K562 (cell line): Measurements from ENCODE around the gene RALGAPA2. TPM values are rescaled to one million over a fixed set of nuclear protein-coding genes. Genes with fewer than 3 reads are reported as not detected.

Experiments
- ATAC-seq: fragments of 200-7000 bp; cut with Tn5 transposase; 3 replicates; pipeline ENCODE4 v1.9.1; 2020; ENCODE audit warnings: moderate library complexity
- BruUV-seq: library from RNA; stranded (reverse); fragments of 400-500 nt; replicated peaks from 2 replicates; lab custom pipeline; 2021; lab: Mats Ljungman, UMichigan
- CTCF ChIA-PET: fragments of 300-600 bp; formaldehyde crosslinking; extraction: SDS; loops from one replicate; lab custom pipeline; 2021; ENCODE audit warnings: low intra/inter-chr PET ratio; lab: Yijun Ruan, JAX
- POLR2A ChIA-PET: fragments of 300-600, 350-650 bp; sonication (Branson Sonifier 250); formaldehyde crosslinking; extraction: SDS; loops from one replicate; lab custom pipeline; 2021; ENCODE audit warnings: antibody characterized with exemption, inconsistent platforms; lab: Yijun Ruan, JAX
- DNase-seq, 4 experiments: peaks; one replicate each; pipeline versions ENCODE4 v3.0.0 to v3.0.0-alpha.2; 2011 to 2018; ENCODE audit warnings: low spot score in 3 of 4, mixed read lengths in 3 of 4; ENCODE audit errors: extremely low read depth in 1 of 4
- FAIRE-seq: peaks from 2 replicates; lab custom pipeline; 2011; peaks lifted over from hg19 to GRCh38; lab: Jason Lieb, UNC
- H2AFZ ChIP-seq: 2 replicates; pipeline ENCODE4 v1.6.0; 2011; ENCODE audit warnings: low read depth, low read length, control low read depth, inconsistent platforms
- H3K27ac ChIP-seq: fragments of 200-600 bp; 3 replicates; pipeline ENCODE4 v1.8.0; 2011; ENCODE audit warnings: low read depth, mild to moderate bottlenecking, control low read depth, inconsistent platforms, low read length, moderate library complexity, mixed read lengths; ENCODE audit errors: extremely low read depth
- H3K27me3 ChIP-seq, 2 experiments: fragments of 300-600 bp in 1 of 2; 2 replicates in 1 of 2; 3 replicates in 1 of 2; pipeline versions ENCODE4 v1.6.0 to v1.8.0; 2011; ENCODE audit warnings: inconsistent platforms in 2 of 2, low read length in 2 of 2, mild to moderate bottlenecking in 1 of 2, mixed read lengths in 1 of 2, moderate library complexity in 1 of 2; ENCODE audit not compliant: control insufficient read depth in 2 of 2, insufficient read depth in 2 of 2
- H3K36me3 ChIP-seq: fragments of 300-600 bp; 3 replicates; pipeline ENCODE4 v1.8.0; 2011; ENCODE audit warnings: mild to moderate bottlenecking, low read length, inconsistent platforms; ENCODE audit not compliant: control insufficient read depth, insufficient read depth
- H3K4me1 ChIP-seq, 2 experiments: fragments of 200-600 bp in 1 of 2; replicated peaks in 1 of 2; 2 replicates in 1 of 2; 3 replicates in 1 of 2; pipeline versions ENCODE4 v1.5.1 to v1.8.0; 2011; ENCODE audit warnings: inconsistent platforms in 2 of 2, low read length in 2 of 2, mild to moderate bottlenecking in 1 of 2, mixed read lengths in 1 of 2, moderate library complexity in 1 of 2; ENCODE audit not compliant: control insufficient read depth in 2 of 2, insufficient read depth in 2 of 2
- H3K4me2 ChIP-seq: 2 replicates; pipeline ENCODE4 v1.6.1; 2011; ENCODE audit warnings: low read length, control low read depth, inconsistent platforms, mixed read lengths; ENCODE audit not compliant: insufficient read depth
- H3K4me3 ChIP-seq: fragments of 200-600 bp; sonication (generic), shearing (Covaris generic); 2 replicates; pipeline ENCODE4 v1.5.1; 2016; ENCODE audit warnings: control low read depth, inconsistent platforms
- H3K79me2 ChIP-seq: fragments of 200-600 bp; 3 replicates; pipeline ENCODE4 v1.8.0; 2011; ENCODE audit warnings: low read length, inconsistent platforms; ENCODE audit not compliant: control insufficient read depth, insufficient read depth
- H3K9ac ChIP-seq, 2 experiments: 2 replicates each; pipeline versions ENCODE4 v1.6.0 to v1.6.1; 2011; ENCODE audit warnings: low read depth in 2 of 2, low read length in 2 of 2, control low read depth in 1 of 2, inconsistent platforms in 1 of 2, mild to moderate bottlenecking in 1 of 2, mixed read lengths in 1 of 2; ENCODE audit not compliant: insufficient read depth in 1 of 2
- H3K9me1 ChIP-seq: one replicate; pipeline ENCODE4 v1.6.0; 2011; ENCODE audit warnings: inconsistent platforms, mild to moderate bottlenecking, low read length, moderate library complexity; ENCODE audit not compliant: control insufficient read depth, insufficient read depth
- H3K9me3 ChIP-seq: replicated peaks from 2 replicates; pipeline ENCODE4 v1.5.1; 2011; ENCODE audit warnings: low read depth, low read length, inconsistent platforms; ENCODE audit not compliant: control insufficient read depth, insufficient read depth
- H4K20me1 ChIP-seq: replicated peaks from 2 replicates; pipeline ENCODE4 v1.6.1; 2011; ENCODE audit warnings: low read length, inconsistent platforms, mixed read lengths; ENCODE audit not compliant: control insufficient read depth, insufficient read depth
- CREB1 ChIP-seq, 2 experiments: sonication (generic) in 1 of 2; formaldehyde crosslinking in 1 of 2; IDR thresholded peaks; 2 replicates each; pipeline versions ENCODE4 v1.6.1 to v1.8.0; 2012 to 2022; ENCODE audit warnings: inconsistent platforms in 1 of 2, mild to moderate bottlenecking in 1 of 2, missing genetic modification reagents in 1 of 2, moderate library complexity in 1 of 2
- HNRNPK ChIP-seq: fragments of 200-400 bp; formaldehyde crosslinking; IDR thresholded peaks from one replicate; pipeline ENCODE4 v1.6.1; 2018; ENCODE audit warnings: mild to moderate bottlenecking, low read depth, low read length; ENCODE audit not compliant: poor library complexity, severe bottlenecking
- MAFG ChIP-seq: fragments of 450-650 bp; conservative IDR thresholded peaks from 2 replicates; pipeline ENCODE4 v1.6.1; 2016; ENCODE audit warnings: missing genetic modification characterization, missing compliant biosample characterization
- PTRF ChIP-seq: fragments of 450-650 bp; IDR thresholded peaks from 2 replicates; pipeline ENCODE4 v1.6.1; 2016; ENCODE audit warnings: mild to moderate bottlenecking, missing genetic modification characterization, missing compliant biosample characterization
- SPI1 ChIP-seq: IDR thresholded peaks from 2 replicates; pipeline ENCODE4 v1.6.1; 2011; ENCODE audit warnings: low read depth, low read length, control low read depth, borderline replicate concordance
- ZNF263 ChIP-seq: sonication (generic); formaldehyde crosslinking; IDR thresholded peaks from 2 replicates; pipeline ENCODE4 v1.8.0; 2022; ENCODE audit warnings: mild to moderate bottlenecking, missing genetic modification reagents, borderline replicate concordance
- ZNF561 ChIP-seq: fragments of 450-650 bp; formaldehyde crosslinking; conservative IDR thresholded peaks from 2 replicates; pipeline ENCODE4 v1.4.0; 2020; ENCODE audit warnings: mild to moderate bottlenecking, moderate library complexity
- WGBS: fragments of 100-300 bp; shearing (Covaris generic); methylation state at CpG from one replicate; pipeline ENCODE4 v1.1.6; 2016; ENCODE audit warnings: low coverage, mixed read lengths; ENCODE audit not compliant: insufficient coverage; ENCODE audit errors: missing lambda C conversion rate; 5-methylcytosine and 5-hydroxymethylcytosine counted together
- in situ Hi-C: fragments of 300-500 bp; cut with MboI; formaldehyde crosslinking; loops from 4 replicates; pipeline ENCODE4 v1.15.0; 2018; ENCODE audit warnings: inconsistent platforms, mixed read lengths
- intact Hi-C: fragments of 100-400 bp; cut with micrococcal nuclease; formaldehyde crosslinking; loops from 2 replicates; pipeline ENCODE4 v1.14.2; 2022
- polyA plus RNA-seq, 8 experiments: library from polyadenylated mRNA; depleted of rRNA in 4 of 8; stranded (reverse) in 5 of 8; unstranded in 3 of 8; fragments of >200 nt; fragmentation: Nextera tagmentation in 2 of 8; fragmentation: Illumina TruSeq in 1 of 8; extraction: Ambion mirVana in 2 of 8; extraction: Trizol in 1 of 8; gene quantifications; 2 replicates each; pipeline versions ENCODE4 v1.2.1 to v1.2.3, GENCODE V29; 2011 to 2014; ENCODE audit warnings: inconsistent platforms in 1 of 8, missing spikeins in 1 of 8
- total RNA-seq, 7 experiments: library from RNA; depleted of rRNA in 6 of 7; stranded (reverse); fragments of >200 nt in 6 of 7; fragmentation: Illumina TruSeq in 2 of 7; extraction: Trizol in 2 of 7; gene quantifications; 2 replicates each; pipeline versions ENCODE4 v1.2.1 to v1.2.3, GENCODE V29; 2011 to 2021; ENCODE audit warnings: low replicate concordance in 1 of 7

Gene RALGAPA2
- total and polyA plus RNA-seq, 9 of the 15 experiments (the other 6 are each of a cell fraction or from before 2014, with no cell fraction given): 0.35 to 2.7 (median 1.4) TPM

DNA sequence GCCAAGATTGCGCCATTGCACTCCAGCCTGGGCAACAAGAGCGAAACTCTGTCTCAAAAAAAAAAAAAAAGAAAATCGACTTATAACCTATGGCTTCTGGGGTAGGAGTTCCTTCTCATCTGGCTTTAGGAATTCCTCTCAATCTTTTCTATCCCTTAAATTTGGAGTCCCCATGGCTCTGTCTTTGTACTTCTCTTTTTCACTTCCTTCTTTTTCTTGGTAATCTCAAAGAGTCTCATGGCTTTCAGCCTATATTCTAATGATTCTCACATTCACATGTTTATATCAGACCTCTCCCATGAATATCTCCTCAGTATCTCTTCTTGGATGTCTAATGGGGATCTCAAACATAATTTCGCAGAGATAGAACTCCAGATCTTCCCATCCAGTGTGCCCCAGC lies 42.8 kb upstream of the RALGAPA2 start:
- ATAC-seq (no peak), DNase-seq (no peak), FAIRE-seq (no peak)
- no peak overlapping the region for H2AFZ ChIP-seq
- H3K4me3 ChIP-seq: no peak overlapping the region
- ChIA-PET CTCF (no interaction called here), POLR2A (no interaction called here)
- no TSS peak for BruUV-seq
- in situ Hi-C loops: no loop called here
- WGBS: 9% methylated on average over 1 of the region's 4 CpGs
- no peaks in the 10 kb centered on the region for H3K9me1 ChIP-seq
- H4K20me1 ChIP-seq: no peaks in the 10 kb centered on the region
- no peaks in the 10 kb centered on the region for H3K36me3 ChIP-seq
- H3K9ac ChIP-seq: no peak overlapping the region
- no peaks in the 10 kb centered on the region for H3K79me2 ChIP-seq
- intact Hi-C loops: no loop called here
- H3K27me3 ChIP-seq: no peaks in the 10 kb centered on the region; a peak in 2 of 5 replicates
- H3K9me3 ChIP-seq: no peaks in the 10 kb centered on the region
- H3K4me1 ChIP-seq: no peaks in the 10 kb centered on the region
- TF ChIP-seq SPI1 (no peak), MAFG (no peak), ZNF561 (CRISPR knock-in tag) (no peak), ZNF263 (CRISPR knock-in tag) (no peak), HNRNPK (no peak), PTRF (tag) (no peak), CREB1 (IDR thresholded peaks at IDR 0.05) (no peak), CREB1 (CRISPR knock-in tag; IDR thresholded peaks at IDR 0.05) (no peak)
- no peak overlapping the region for H3K4me2 ChIP-seq
- H3K27ac ChIP-seq: no peak overlapping the region
